Measurements from ENCODE around the gene GJB3. TPM values are rescaled to one million over a fixed set of nuclear protein-coding genes. Genes with fewer than 3 reads are reported as not detected.

GJB3 gene
- total and polyA plus RNA-seq, 4 donors, result 0.15 to 0.33 (median 0.17) TPM; not detected in 1

GRCh38 chr1:34776911-34777310, 4.1 kb upstream of the GJB3 start (continued):
- no peak for TF ChIP-seq EGR1 (IDR thresholded peaks at IDR 0.05; ENCODE audit: low read depth in 2 of 2)
- TF ChIP-seq SP1 (IDR thresholded peaks at IDR 0.05), result no peak
- no peak for TF ChIP-seq NR2F2 (IDR thresholded peaks at IDR 0.05)
- TF ChIP-seq GABPA (IDR thresholded peaks at IDR 0.05 in 1 of 2, conservative IDR thresholded peaks at IDR 0.05 in 1 of 2), result no peak
- TF ChIP-seq CTCF (IDR thresholded peaks at IDR 0.05; ENCODE audit: low read depth, low read length, missing input control), result no peak
- no peak for TF ChIP-seq YY1 (IDR thresholded peaks at IDR 0.05)

GRCh38 chr1:34777519-34778321, 3.3 kb upstream of the GJB3 start:
- Histone ChIP-seq H3K27me3 (ENCODE audit: control insufficient read depth in 4 of 4, insufficient read depth in 4 of 4, low read length in 3 of 4) (no peaks in the 10 kb centered on the region), H3K4me3 (ENCODE audit: low read depth in 1 of 3, low read length in 3 of 3) (no peak overlapping the region), H3K36me3 (ENCODE audit: control insufficient read depth in 4 of 4, insufficient read depth in 3 of 4, low read depth in 1 of 4, low read length in 3 of 4) (no peaks in the 10 kb centered on the region), H3K4me1 (ENCODE audit: control insufficient read depth in 4 of 4, insufficient read depth in 4 of 4, low read length in 3 of 4) (peaks cover 7 to 17% (median 10%) of the 10 kb centered on the region in 4 donors), H3K27ac (ENCODE audit: low read depth in 1 of 2, low read length in 2 of 2) (no peak overlapping the region), H3K9me3 (ENCODE audit: control insufficient read depth in 4 of 4, low read length in 3 of 4) (no peaks in the 10 kb centered on the region), H3K9ac (ENCODE audit: low read depth in 1 of 2, low read length in 2 of 2) (no peak overlapping the region)
- TF ChIP-seq SP1 (IDR thresholded peaks at IDR 0.05) (no peak), FOXA2 (IDR thresholded peaks at IDR 0.05) (no peak), RXRA (IDR thresholded peaks at IDR 0.05) (no peak), ATF3 (IDR thresholded peaks at IDR 0.05) (no peak), GABPA (IDR thresholded peaks at IDR 0.05 in 1 of 2, conservative IDR thresholded peaks at IDR 0.05 in 1 of 2) (no peak), RAD21 (IDR thresholded peaks at IDR 0.05) (no peak), REST (IDR thresholded peaks at IDR 0.05) (no peak), HNF4A (conservative IDR thresholded peaks at IDR 0.05) (no peak), JUND (IDR thresholded peaks at IDR 0.05) (no peak), MAX (IDR thresholded peaks at IDR 0.05) (no peak), HNF4G (IDR thresholded peaks at IDR 0.05) (no peak)
- no peak for DNase-seq (ENCODE audit: low spot score)
- WGBS, result 53% methylated on average over 10 of the region's 10 CpGs

Data from liver (tissue), 9 donors.